HG03108 (cell line): ENCODE measurements around the gene TNNT1.

Experiments
- ATAC-seq: cut with Tn5 transposase; IDR thresholded peaks from one replicate; pipeline ENCODE4 v1.9.1; 2021; ENCODE audit warnings: moderate library complexity; ENCODE audit not compliant: unreplicated experiment

Gene TNNT1

GRCh38 chr19:55146078-55146704 lies 2.8 kb downstream of the TNNT1 start:
- no peak for ATAC-seq

GRCh38 chr19:55145232-55145631 lies 3.8 kb downstream of the TNNT1 start:
- no peak for ATAC-seq

GRCh38 chr19:55141696-55142095 lies 7.3 kb downstream of the TNNT1 start:
- ATAC-seq = no peak

- ATAC-seq = no peak
Measured at GRCh38 chr19:55137915-55138314, 11.1 kb downstream of the TNNT1 start.

- ATAC-seq = no peak
Measured at GRCh38 chr19:55136399-55137102, 12.5 kb downstream of the TNNT1 start.

- ATAC-seq = no peak
Measured at GRCh38 chr19:55134736-55135135, 14.3 kb downstream of the TNNT1 start.

- ATAC-seq = no peak
Measured at GRCh38 chr19:55133639-55134444, 15.2 kb downstream of the TNNT1 start.

- ATAC-seq = no peak
Measured at GRCh38 chr19:55132453-55133129, 16.4 kb downstream of the TNNT1 start.

GRCh38 chr19:55131421-55131820 lies 17.6 kb downstream of the TNNT1 start:
- no peak for ATAC-seq

- ATAC-seq = no peak
Measured at GRCh38 chr19:55119053-55119452, 30.0 kb downstream of the TNNT1 start.

GRCh38 chr19:55118401-55118991 lies 30.5 kb downstream of the TNNT1 start:
- no peak for ATAC-seq

- peak; percentile 83 for ATAC-seq
Measured at GRCh38 chr19:55117663-55118391, 31.2 kb downstream of the TNNT1 start.

GRCh38 chr19:55116859-55117662 lies 31.9 kb downstream of the TNNT1 start, which contains the start of gene PPP1R12C:
Gene PPP1R12C (minus strand): TSS chr19:55117637. CDS start chr19:55117543, 94 bp downstream.
- no peak for ATAC-seq

GRCh38 chr19:55116232-55116858 lies 32.7 kb downstream of the TNNT1 start:
- no peak for ATAC-seq

GRCh38 chr19:55115446-55116065 lies 33.5 kb downstream of the TNNT1 start:
- ATAC-seq = no peak

GRCh38 chr19:55114566-55115145 lies 34.4 kb downstream of the TNNT1 start:
- ATAC-seq = no peak

- no peak for ATAC-seq
Measured at GRCh38 chr19:55113570-55114039, 35.4 kb downstream of the TNNT1 start.
